A549 (cell line): ENCODE results near the gene BEAN1. TPM values are rescaled to one million over a fixed set of nuclear protein-coding genes. Genes with fewer than 3 reads are reported as not detected.
A peak's percentile ranks its signal among the peaks of the same experiment; 100 is the strongest.

Experiments
- ATAC-seq, 2 experiments: fragments of 200-7000 bp in 1 of 2; fragments of >200 bp in 1 of 2; cut with Nextera tagmentation in 1 of 2; cut with Tn5 transposase in 1 of 2; 3 replicates each; pipeline versions ENCODE4 v1.8.0 to v1.9.1; 2018 to 2020; ENCODE audit warnings: mild to moderate bottlenecking in 1 of 2, moderate library complexity in 1 of 2
- CTCF ChIA-PET: fragments of 300-600 bp; sonication (Branson Sonifier 250); formaldehyde crosslinking; extraction: SDS; loops from one replicate; lab custom pipeline; 2021; ENCODE audit warnings: antibody characterized with exemption, inconsistent platforms; lab: Yijun Ruan, JAX
- POLR2A ChIA-PET: fragments of 350-600 bp; formaldehyde crosslinking; extraction: SDS; loops from one replicate; lab custom pipeline; 2021; ENCODE audit warnings: antibody characterized with exemption, inconsistent platforms; lab: Yijun Ruan, JAX
- DNase-seq, 2 experiments: peaks; one replicate each; pipeline versions ENCODE4 v3.0.0 to v3.0.0-alpha.2; 2011 to 2016; ENCODE audit warnings: low read depth in 1 of 2, low spot score in 1 of 2
- FAIRE-seq: peaks from 2 replicates; lab custom pipeline; 2011; peaks lifted over from hg19 to GRCh38; lab: Jason Lieb, UNC
- H3K27ac ChIP-seq, 2 experiments: fragments of >200 bp; sonication (Bioruptor Twin); formaldehyde crosslinking; 3 replicates each; pipeline ENCODE4 v1.5.1; 2016 to 2017
- H3K4me1 ChIP-seq: fragments of >200 bp; sonication (Bioruptor Twin); formaldehyde crosslinking; 3 replicates; pipeline ENCODE4 v1.6.1; 2016
- H3K4me2 ChIP-seq: fragments of >200 bp; sonication (Bioruptor Twin); formaldehyde crosslinking; 3 replicates; pipeline ENCODE4 v1.6.1; 2016
- H3K4me3 ChIP-seq: fragments of >200 bp; sonication (Bioruptor Twin); formaldehyde crosslinking; 3 replicates; pipeline ENCODE4 v1.5.1; 2016
- H3K9me3 ChIP-seq: fragments of >200 bp; sonication (Bioruptor Twin); formaldehyde crosslinking; 3 replicates; pipeline ENCODE4 v1.6.1; 2016
- CBX8 ChIP-seq: fragments of 200-600 bp; sonication (generic); IDR thresholded peaks from 2 replicates; pipeline ENCODE4 v1.6.1; 2016
- E2F6 ChIP-seq: IDR thresholded peaks from 2 replicates; pipeline ENCODE4 v1.6.1; 2012; ENCODE audit warnings: low read depth, borderline replicate concordance
- FOSB ChIP-seq: fragments of 250-450 bp; sonication (Bioruptor Pico); IDR thresholded peaks from 2 replicates; pipeline ENCODE4 v1.5.0; 2020; ENCODE audit warnings: mild to moderate bottlenecking, moderate library complexity
- FOXS1 ChIP-seq: fragments of 250-450 bp; sonication (Bioruptor Pico); IDR thresholded peaks from 2 replicates; pipeline ENCODE4 v1.5.0; 2020; ENCODE audit warnings: mild to moderate bottlenecking, moderate library complexity
- HEYL ChIP-seq: fragments of 250-450 bp; sonication (Bioruptor Pico); IDR thresholded peaks from 2 replicates; pipeline ENCODE4 v1.8.0; 2021; ENCODE audit warnings: mild to moderate bottlenecking, moderate library complexity
- HOXB13 ChIP-seq: fragments of 250-450 bp; sonication (Bioruptor Pico); IDR thresholded peaks from 2 replicates; pipeline ENCODE4 v1.5.0; 2020; ENCODE audit warnings: low read depth, mild to moderate bottlenecking, moderate library complexity
- NFE2L2 ChIP-seq: fragments of 150-350 bp; conservative IDR thresholded peaks from 2 replicates; pipeline ENCODE4 v1.6.1; 2014; ENCODE audit warnings: low read length
- NPAS2 ChIP-seq: fragments of 250-450 bp; sonication (Bioruptor Pico); IDR thresholded peaks from 2 replicates; pipeline ENCODE4 v1.8.0; 2022; ENCODE audit warnings: mild to moderate bottlenecking, moderate library complexity, borderline replicate concordance
- NR3C1 ChIP-seq: fragments of >200 bp; sonication (Bioruptor Twin); formaldehyde crosslinking; IDR thresholded peaks from 3 replicates; pipeline ENCODE4 v1.6.1; 2017
- PBX3 ChIP-seq: IDR thresholded peaks from 2 replicates; pipeline ENCODE4 v1.6.1; 2012
- POLR2AphosphoS2 ChIP-seq: conservative IDR thresholded peaks from 2 replicates; pipeline ENCODE4 v1.6.1; 2012; ENCODE audit warnings: low read length, improper control_type of control experiment, inconsistent platforms
- RCOR1 ChIP-seq: fragments of 150-350 bp; IDR thresholded peaks from 2 replicates; pipeline ENCODE4 v1.6.1; 2014; ENCODE audit warnings: antibody characterized with exemption, low read length, low read depth
- USF2 ChIP-seq: fragments of 450-650 bp; IDR thresholded peaks from 2 replicates; pipeline ENCODE4 v1.6.1; 2014; ENCODE audit warnings: antibody characterized with exemption
- ZFP36 ChIP-seq: fragments of 450-650 bp; IDR thresholded peaks from 2 replicates; pipeline ENCODE4 v1.6.1; 2014; ENCODE audit warnings: borderline replicate concordance; ENCODE audit not compliant: partially characterized antibody
- WGBS: methylation state at CpG from one replicate; pipeline ENCODE4 v1.1.6; 2017; ENCODE audit errors: missing lambda C conversion rate; 5-methylcytosine and 5-hydroxymethylcytosine counted together
- polyA plus RNA-seq, 4 experiments: library from polyadenylated mRNA; depleted of rRNA in 3 of 4; stranded (reverse); fragments of >200 nt; fragmentation: RNase III in 1 of 4; extraction: RNeasy Plus Mini Kit Qiagen cat#74134 plus additional on column Dnase treatment in 1 of 4; gene quantifications; 2 replicates in 3 of 4; 3 replicates in 1 of 4; pipeline ENCODE4 v1.2.3, GENCODE V29; 2011 to 2017

Gene BEAN1
- polyA plus RNA-seq, 2 of the 4 experiments (the other 2 are of a cell fraction), result 0.98 to 1.7 TPM

- TF ChIP-seq NFE2L2 (no peak), NR3C1 (no peak), FOSB (CRISPR knock-in tag) (no peak), CBX8 (no peak), USF2 (no peak), HEYL (CRISPR knock-in tag) (no peak), HOXB13 (CRISPR knock-in tag) (no peak), RCOR1 (no peak)
- ATAC-seq (no peak), FAIRE-seq (no peak), DNase-seq (no peak)
- ChIA-PET POLR2A (no interaction called here), CTCF (interaction anchor here (0.6 to 15.7 kb wide), 12 partner anchors 9 to 167 kb away, joined by 3 to 185 read pairs (median 4); no protein-coding TSS in a partner anchor)
- WGBS, result 83% methylated on average over 19 of the region's 25 CpGs
- Histone ChIP-seq H3K4me2 (no peak overlapping the region), H3K4me1 (peaks cover 23% of the 10 kb centered on the region), H3K9me3 (no peaks in the 10 kb centered on the region), H3K4me3 (no peak overlapping the region), H3K27ac (peak overlapping the region; percentile 82 to 86; a peak in 5 of 6 replicates)
Measured at GRCh38 chr16:66480265-66481080, 53.4 kb downstream of the BEAN1 start.

GRCh38 chr16:66481081-66481942, 54.2 kb downstream of the BEAN1 start:
- no peaks in the 10 kb centered on the region for H3K9me3 ChIP-seq
- 89% methylated on average over 22 of the region's 25 CpGs for WGBS
- POLR2A ChIA-PET, result no interaction called here
- FAIRE-seq (no peak), DNase-seq (no peak), ATAC-seq (no peak)
- H3K27ac ChIP-seq, result peak overlapping the region in 1 of 2 experiments; percentile 86; a peak in 4 of 6 replicates
- CTCF ChIA-PET, result interaction anchor here (0.6 to 15.7 kb wide), 13 partner anchors 8 to 124 kb away, joined by 3 to 185 read pairs (median 6); no protein-coding TSS in a partner anchor
- no peak overlapping the region for H3K4me3 ChIP-seq
- TF ChIP-seq PBX3, result no peak
- no peak for TF ChIP-seq POLR2AphosphoS2
- TF ChIP-seq E2F6, result no peak
- TF ChIP-seq NFE2L2, result no peak
- peaks cover 23% of the 10 kb centered on the region for H3K4me1 ChIP-seq
- H3K4me2 ChIP-seq, result no peak overlapping the region

- no peaks in the 10 kb centered on the region for H3K9me3 ChIP-seq
- DNase-seq (no peak), FAIRE-seq (no peak), ATAC-seq (no peak)
- H3K4me1 ChIP-seq, result peaks cover 26% of the 10 kb centered on the region
- 79% methylated on average over 7 of the region's 7 CpGs for WGBS
- H3K4me3 ChIP-seq, result no peak overlapping the region
- TF ChIP-seq NPAS2 (CRISPR knock-in tag) (no peak), ZFP36 (no peak), FOXS1 (CRISPR knock-in tag) (no peak)
- CTCF ChIA-PET, result interaction anchor here (1.0 to 15.7 kb wide), 11 partner anchors 9 to 76 kb away, joined by 3 to 185 read pairs (median 5); no protein-coding TSS in a partner anchor
- no peak overlapping the region for H3K4me2 ChIP-seq
- peak overlapping the region; percentile 11 to 86; a peak in 4 of 6 replicates for H3K27ac ChIP-seq
- POLR2A ChIA-PET, result interaction anchor here (0.6 kb wide), 1 partner anchor 348 kb away, joined by 3 read pairs; no protein-coding TSS in a partner anchor
Measured at GRCh38 chr16:66481943-66482390, 54.9 kb downstream of the BEAN1 start.
